Esophagus muscularis mucosa (tissue), 4 donors: ENCODE measurements around the gene MAF.

ENCODE experiments used
- CTCF ChIP-seq, 3 experiments: fragments of 200-600 bp in 2 of 3; fragments of 450-650 bp in 1 of 3; sonication (generic) in 2 of 3; IDR thresholded peaks; one replicate each; pipeline ENCODE4 v1.5.1; 2017 to 2019; ENCODE audit warnings: antibody characterized with exemption in 3 of 3, mild to moderate bottlenecking in 2 of 3, moderate library complexity in 1 of 3
- EP300 ChIP-seq: sonication (generic); formaldehyde crosslinking; IDR thresholded peaks from one replicate; pipeline ENCODE4 v1.6.1; 2017; ENCODE audit warnings: antibody characterized with exemption
- POLR2A ChIP-seq: fragments of 450-650 bp; IDR thresholded peaks from one replicate; pipeline ENCODE4 v1.6.1; 2017; ENCODE audit warnings: antibody characterized with exemption, moderate library complexity, mild to moderate bottlenecking, low read depth
- POLR2AphosphoS5 ChIP-seq, 2 donors: sonication (generic); formaldehyde crosslinking; IDR thresholded peaks; one replicate each; pipeline ENCODE4 v1.6.1; 2017; ENCODE audit warnings: antibody characterized with exemption in 2 of 2

- TF ChIP-seq CTCF (IDR thresholded peaks at IDR 0.05), result no peak
- no peak for TF ChIP-seq EP300
- TF ChIP-seq POLR2A, result no peak
- TF ChIP-seq POLR2AphosphoS5 (IDR thresholded peaks at IDR 0.05), result no peak
Observed at GRCh38 chr16:79634298-79634697, 33.8 kb upstream of the MAF start.
